DOHH2 (cell line): ENCODE data around the gene PTGS2.

Experiments used
- CTCF ChIP-seq: fragments of 200-600 bp; sonication (generic); IDR thresholded peaks from one replicate; pipeline ENCODE4 v1.5.1; 2014; ENCODE audit warnings: antibody characterized with exemption, mild to moderate bottlenecking, low read depth, low read length; ENCODE audit not compliant: poor library complexity, severe bottlenecking
- EZH2phosphoT487 ChIP-seq: fragments of 200-600 bp; sonication (generic); IDR thresholded peaks from 2 replicates; pipeline ENCODE4 v1.6.1; 2017; ENCODE audit warnings: borderline replicate concordance, mild to moderate bottlenecking, antibody characterized with exemption, low read length, moderate library complexity, mixed read lengths

GRCh38 chr1:186655876-186656275 lies 24.3 kb downstream of the PTGS2 start:
- TF ChIP-seq CTCF (no peak), EZH2phosphoT487 (no peak)
